Gastrocnemius medialis (tissue), 4 donors: ENCODE results near the gene GABRR2. TPM values are rescaled to one million over a fixed set of nuclear protein-coding genes. Genes with fewer than 3 reads are reported as not detected.
A peak's percentile ranks its signal among the peaks of the same experiment; 100 is the strongest.

ENCODE experiments used
- ATAC-seq, 2 donors: fragments of 150-250 bp; one replicate each; pipeline ENCODE4 v1.9.1; 2016
- DNase-seq, 2 donors: peaks; one replicate each; pipeline ENCODE4 v3.0.0-alpha.2; 2019
- H3K27ac ChIP-seq, 4 donors: fragments of 200-600 bp; sonication (generic); 1 replicate in 1 of 4; 2 replicates in 3 of 4; pipeline ENCODE4 v1.5.1; 2016 to 2018; ENCODE audit warnings: mild to moderate bottlenecking in 2 of 4, moderate library complexity in 1 of 4
- H3K27me3 ChIP-seq, 3 donors: fragments of 200-600 bp; sonication (generic) in 2 of 3; 1 replicate in 1 of 3; 2 replicates in 2 of 3; pipeline versions ENCODE4 v1.5.1 to v1.6.0; 2016 to 2019; ENCODE audit warnings: mild to moderate bottlenecking in 1 of 3, moderate library complexity in 1 of 3
- H3K36me3 ChIP-seq, 2 donors: fragments of 200-600 bp; sonication (generic) in 1 of 2; one replicate each; pipeline ENCODE4 v1.5.1; 2017 to 2018
- H3K4me1 ChIP-seq, 2 donors: fragments of 200-600 bp; sonication (generic) in 1 of 2; one replicate each; pipeline ENCODE4 v1.5.1; 2016 to 2017; ENCODE audit warnings: mild to moderate bottlenecking in 2 of 2
- H3K4me3 ChIP-seq, 4 donors: fragments of 200-600 bp; sonication (generic) in 3 of 4; 1 replicate in 1 of 4; 2 replicates in 3 of 4; pipeline ENCODE4 v1.5.1; 2016 to 2019; ENCODE audit warnings: mild to moderate bottlenecking in 2 of 4
- H3K9me3 ChIP-seq, 3 donors: fragments of 200-600 bp; sonication (generic) in 2 of 3; 1 replicate in 1 of 3; 2 replicates in 2 of 3; pipeline ENCODE4 v1.5.1; 2016 to 2019
- CTCF ChIP-seq, 5 experiments: fragments of 450-650 bp in 3 of 5; fragments of 200-600 bp in 2 of 5; sonication (generic) in 2 of 5; IDR thresholded peaks in 4 of 5; conservative IDR thresholded peaks in 1 of 5; 1 replicate in 4 of 5; 2 replicates in 1 of 5; pipeline ENCODE4 v1.5.1; 2016 to 2019; ENCODE audit warnings: antibody characterized with exemption in 5 of 5, mild to moderate bottlenecking in 3 of 5, moderate library complexity in 3 of 5
- POLR2A ChIP-seq, 2 donors: fragments of 450-650 bp; IDR thresholded peaks; one replicate each; pipeline ENCODE4 v1.6.1; 2017; ENCODE audit warnings: antibody characterized with exemption in 2 of 2, mild to moderate bottlenecking in 2 of 2, moderate library complexity in 2 of 2
- in situ Hi-C, 4 donors: fragments of 200-750 bp; cut with MboI; loops; one replicate each; pipeline versions ENCODE4 v1.15.0 to v1.8.0; 2017; ENCODE audit warnings: low sequenced_read_pairs in 4 of 4
- intact Hi-C: fragments of 100-400 bp; cut with DNase I; formaldehyde crosslinking; loops from one replicate; pipeline ENCODE4 v1.15.1; 2023; ENCODE audit warnings: low total_unique reads
- total RNA-seq, 4 donors: library from RNA; depleted of rRNA; stranded (reverse); fragments of >200 nt; gene quantifications; one replicate each; pipeline versions ENCODE4 v1.1.0 to v1.2.3, GENCODE V29; 2016

Gene GABRR2
- total RNA-seq, 4 donors from 2014 or later: 0.24 to 0.71 TPM; not detected in 2

DNA sequence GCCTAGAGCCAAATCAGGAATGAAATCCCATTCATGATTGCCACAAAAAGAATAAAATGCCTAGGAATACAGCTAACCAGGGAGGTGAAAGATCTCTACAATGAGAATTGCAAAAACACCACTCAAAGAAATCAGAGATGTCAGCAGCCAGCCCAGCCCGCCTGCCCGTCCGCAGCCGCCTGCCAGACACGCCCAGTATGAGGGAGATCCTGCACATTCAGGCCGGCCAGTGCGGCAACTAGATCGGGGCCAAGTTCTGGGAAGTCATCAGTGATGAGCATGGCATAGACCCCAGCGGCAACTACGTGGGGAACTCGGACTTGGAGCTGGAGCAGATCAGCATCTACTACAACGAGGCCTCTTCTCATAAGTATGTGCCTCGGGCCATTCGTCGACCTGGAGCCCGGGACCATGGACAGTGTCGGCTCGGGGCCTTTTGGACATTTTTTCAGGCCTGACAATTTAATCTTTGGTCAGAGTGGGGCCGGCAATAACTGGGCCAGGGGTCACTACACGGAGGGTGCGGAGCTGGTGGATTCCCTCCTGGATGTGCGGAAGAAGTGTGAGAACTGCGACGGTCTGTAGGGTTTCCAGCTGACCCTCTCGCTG, 13.4 kb downstream of the GABRR2 start:
- in situ Hi-C loops: no loop called here

GRCh38 chr6:89299466-89299850, 15.6 kb downstream of the GABRR2 start:
- in situ Hi-C loops (no loop called here), intact Hi-C loops (loop anchor here (2.0 kb wide), 1 partner anchor 53 kb away; the partner anchor contains the start of gene UBE2J1)
- no peak overlapping the region for H3K4me3 ChIP-seq
- no peak for DNase-seq
- TF ChIP-seq CTCF (IDR thresholded peaks at IDR 0.05 in 4 of 5, conservative IDR thresholded peaks at IDR 0.05 in 1 of 5) (no peak), POLR2A (IDR thresholded peaks at IDR 0.05) (no peak)
- no peaks in the 10 kb centered on the region for H3K36me3 ChIP-seq
- H3K9me3 ChIP-seq: no peaks in the 10 kb centered on the region
- peaks cover 15 to 21% of the 10 kb centered on the region in 2 donors for H3K4me1 ChIP-seq
- H3K27ac ChIP-seq: peak overlapping the region in 1 of 4 donors; percentile 86
- no peak for ATAC-seq
- H3K27me3 ChIP-seq: no peaks in the 10 kb centered on the region

More for the DNA sequence above, 13.4 kb downstream of the GABRR2 start:
- no peak for TF ChIP-seq POLR2A (IDR thresholded peaks at IDR 0.05)
- TF ChIP-seq CTCF (IDR thresholded peaks at IDR 0.05 in 4 of 5, conservative IDR thresholded peaks at IDR 0.05 in 1 of 5): no peak
- Histone ChIP-seq H3K9me3 (no peaks in the 10 kb centered on the region), H3K36me3 (no peaks in the 10 kb centered on the region), H3K27me3 (no peaks in the 10 kb centered on the region), H3K4me3 (no peak overlapping the region), H3K27ac (no peak overlapping the region), H3K4me1 (peaks cover 15 to 21% of the 10 kb centered on the region in 2 donors)
- intact Hi-C loops: no loop called here
- no peak for DNase-seq
- no peak for ATAC-seq

GRCh38 chr6:89298680-89299465, 16.2 kb downstream of the GABRR2 start:
- Histone ChIP-seq H3K4me1 (peaks cover 15 to 21% of the 10 kb centered on the region in 2 donors), H3K4me3 (no peak overlapping the region), H3K36me3 (no peaks in the 10 kb centered on the region), H3K9me3 (no peaks in the 10 kb centered on the region), H3K27me3 (no peaks in the 10 kb centered on the region), H3K27ac (peak overlapping the region; percentile 71 to 86 (median 78))
- in situ Hi-C loops (no loop called here), intact Hi-C loops (loop anchor here (2.0 kb wide), 1 partner anchor 54 kb away; the partner anchor contains the start of gene UBE2J1)
- ATAC-seq (peak; percentile 66 to 72), DNase-seq (peak in 1 of 2 donors; percentile 32)
- TF ChIP-seq POLR2A (IDR thresholded peaks at IDR 0.05): no peak
- TF ChIP-seq CTCF (IDR thresholded peaks at IDR 0.05 in 4 of 5, conservative IDR thresholded peaks at IDR 0.05 in 1 of 5): no peak

DNA sequence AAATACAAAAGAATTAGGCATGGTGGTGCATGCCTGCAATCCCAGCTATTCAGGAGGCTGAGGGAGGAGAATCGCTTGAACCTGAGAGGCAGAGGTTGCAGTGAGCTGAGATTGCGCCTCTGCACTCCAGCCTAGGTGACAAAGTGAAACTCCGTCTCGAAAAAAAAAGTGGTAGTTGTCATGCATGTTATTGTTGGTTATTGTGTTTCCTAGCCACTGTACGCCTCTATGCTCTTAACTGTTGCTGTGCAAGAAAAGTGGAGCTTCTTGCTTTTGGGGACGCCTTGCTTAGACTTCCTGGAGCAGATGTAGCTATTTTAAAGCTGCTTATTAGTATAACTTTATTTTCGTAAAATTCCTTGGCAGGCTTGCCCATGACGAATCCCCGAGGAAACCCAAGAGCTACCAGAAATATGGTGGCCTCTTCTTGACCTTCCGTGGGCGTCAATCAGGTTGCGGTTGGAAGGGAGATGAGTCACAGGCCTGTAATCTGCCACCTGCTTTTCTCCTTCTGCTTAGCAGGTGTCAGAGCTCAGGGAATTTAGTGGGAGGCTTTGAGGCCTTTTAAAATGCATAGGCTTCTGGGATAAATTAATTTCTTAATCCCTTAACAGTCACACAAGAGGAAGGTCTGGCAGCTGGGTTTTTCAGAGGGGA, 17.3 kb downstream of the GABRR2 start:
- DNase-seq (peak; percentile 76 to 88), ATAC-seq (peak; percentile 99)
- no peak for TF ChIP-seq CTCF (IDR thresholded peaks at IDR 0.05 in 4 of 5, conservative IDR thresholded peaks at IDR 0.05 in 1 of 5)
- peaks cover 15 to 21% of the 10 kb centered on the region in 2 donors for H3K4me1 ChIP-seq
- peak overlapping the region in 1 of 4 donors; percentile 22 for H3K4me3 ChIP-seq
- no peaks in the 10 kb centered on the region for H3K36me3 ChIP-seq
- no peaks in the 10 kb centered on the region for H3K27me3 ChIP-seq
- intact Hi-C loops: loop anchor here (2.0 kb wide), 1 partner anchor 55 kb away; the partner anchor contains the start of gene UBE2J1
- H3K9me3 ChIP-seq: no peaks in the 10 kb centered on the region
- H3K27ac ChIP-seq: peak overlapping the region; percentile 71 to 86 (median 78)
- in situ Hi-C loops: no loop called here
